Skeletal muscle cell (primary cell): ENCODE measurements around the gene NEK4.

Experiments used
- DNase-seq: peaks from one replicate; pipeline ENCODE4 v3.0.0-alpha.2; 2010; ENCODE audit warnings: low read depth
- H3K4me3 ChIP-seq: 2 replicates; pipeline ENCODE4 v1.5.1; 2011; ENCODE audit warnings: low read depth, mild to moderate bottlenecking, control low read depth, low read length, moderate library complexity

Gene NEK4

GRCh38 chr3:52793702-52794611 lies 23.2 kb upstream of the NEK4 start:
- DNase-seq, result no peak
- H3K4me3 ChIP-seq, result no peak overlapping the region

GRCh38 chr3:52792961-52793695 lies 22.4 kb upstream of the NEK4 start:
- DNase-seq, result no peak
- H3K4me3 ChIP-seq, result no peak overlapping the region

- no peak for DNase-seq
- H3K4me3 ChIP-seq, result no peak overlapping the region
Measured at GRCh38 chr3:52792413-52792812, 21.7 kb upstream of the NEK4 start.

GRCh38 chr3:52791928-52792327 lies 21.2 kb upstream of the NEK4 start:
- no peak overlapping the region for H3K4me3 ChIP-seq
- no peak for DNase-seq

GRCh38 chr3:52791366-52791765 lies 20.6 kb upstream of the NEK4 start:
- no peak for DNase-seq
- H3K4me3 ChIP-seq, result no peak overlapping the region

- H3K4me3 ChIP-seq, result no peak overlapping the region
- no peak for DNase-seq
Measured at GRCh38 chr3:52790741-52791140, 20.0 kb upstream of the NEK4 start.

- H3K4me3 ChIP-seq, result no peak overlapping the region
- DNase-seq, result no peak
Measured at GRCh38 chr3:52790337-52790736, 19.6 kb upstream of the NEK4 start.

GRCh38 chr3:52789746-52790040 lies 19.0 kb upstream of the NEK4 start:
- no peak for DNase-seq
- no peak overlapping the region for H3K4me3 ChIP-seq

GRCh38 chr3:52788890-52789745 lies 18.4 kb upstream of the NEK4 start:
- DNase-seq, result no peak
- no peak overlapping the region for H3K4me3 ChIP-seq

- no peak for DNase-seq
- no peak overlapping the region for H3K4me3 ChIP-seq
Measured at GRCh38 chr3:52787672-52788625, 17.2 kb upstream of the NEK4 start.

- no peak overlapping the region for H3K4me3 ChIP-seq
- DNase-seq, result no peak
Measured at GRCh38 chr3:52787246-52787645, 16.5 kb upstream of the NEK4 start.

GRCh38 chr3:52786330-52787215 lies 15.8 kb upstream of the NEK4 start:
- no peak for DNase-seq
- H3K4me3 ChIP-seq, result no peak overlapping the region

GRCh38 chr3:52784931-52785590 lies 14.3 kb upstream of the NEK4 start:
- DNase-seq, result no peak
- no peak overlapping the region for H3K4me3 ChIP-seq

GRCh38 chr3:52784021-52784621 lies 13.4 kb upstream of the NEK4 start:
- no peak for DNase-seq
- H3K4me3 ChIP-seq, result no peak overlapping the region

GRCh38 chr3:52783211-52783555 lies 12.4 kb upstream of the NEK4 start:
- no peak overlapping the region for H3K4me3 ChIP-seq
- no peak for DNase-seq

GRCh38 chr3:52782412-52783210 lies 11.9 kb upstream of the NEK4 start:
- DNase-seq, result no peak
- no peak overlapping the region for H3K4me3 ChIP-seq

- no peak overlapping the region for H3K4me3 ChIP-seq
- no peak for DNase-seq
Measured at GRCh38 chr3:52781741-52782140, 11.0 kb upstream of the NEK4 start.
